GM12875 (cell line): Measurements from ENCODE around the gene ABHD16B.
A peak's percentile ranks its signal among the peaks of the same experiment; 100 is the strongest.
"Not testable (repeated sequence)": the region's sequence is repeated elsewhere in the genome, so short reads cannot be mapped to it uniquely, and the experiment has no call there.

Experiments
- H3K4me3 ChIP-seq: one replicate; pipeline ENCODE4 v1.5.1; 2011; ENCODE audit warnings: low read depth, low read length, control low read depth
- TF ChIP-seq, protein P1 (sequence below): IDR thresholded peaks from 2 replicates; pipeline ENCODE4 v1.5.1; 2011; ENCODE audit warnings: low read depth, mild to moderate bottlenecking, control low read depth, inconsistent platforms, low read length, moderate library complexity, borderline replicate concordance; ENCODE audit not compliant: insufficient read depth

The ABHD16B gene

GRCh38 chr20:63863798-63864544, 2.7 kb downstream of the ABHD16B start:
- TF ChIP-seq, protein P1, sequence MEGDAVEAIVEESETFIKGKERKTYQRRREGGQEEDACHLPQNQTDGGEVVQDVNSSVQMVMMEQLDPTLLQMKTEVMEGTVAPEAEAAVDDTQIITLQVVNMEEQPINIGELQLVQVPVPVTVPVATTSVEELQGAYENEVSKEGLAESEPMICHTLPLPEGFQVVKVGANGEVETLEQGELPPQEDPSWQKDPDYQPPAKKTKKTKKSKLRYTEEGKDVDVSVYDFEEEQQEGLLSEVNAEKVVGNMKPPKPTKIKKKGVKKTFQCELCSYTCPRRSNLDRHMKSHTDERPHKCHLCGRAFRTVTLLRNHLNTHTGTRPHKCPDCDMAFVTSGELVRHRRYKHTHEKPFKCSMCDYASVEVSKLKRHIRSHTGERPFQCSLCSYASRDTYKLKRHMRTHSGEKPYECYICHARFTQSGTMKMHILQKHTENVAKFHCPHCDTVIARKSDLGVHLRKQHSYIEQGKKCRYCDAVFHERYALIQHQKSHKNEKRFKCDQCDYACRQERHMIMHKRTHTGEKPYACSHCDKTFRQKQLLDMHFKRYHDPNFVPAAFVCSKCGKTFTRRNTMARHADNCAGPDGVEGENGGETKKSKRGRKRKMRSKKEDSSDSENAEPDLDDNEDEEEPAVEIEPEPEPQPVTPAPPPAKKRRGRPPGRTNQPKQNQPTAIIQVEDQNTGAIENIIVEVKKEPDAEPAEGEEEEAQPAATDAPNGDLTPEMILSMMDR, result peak; percentile 81
- peak overlapping the region; percentile 86 for H3K4me3 ChIP-seq

DNA sequence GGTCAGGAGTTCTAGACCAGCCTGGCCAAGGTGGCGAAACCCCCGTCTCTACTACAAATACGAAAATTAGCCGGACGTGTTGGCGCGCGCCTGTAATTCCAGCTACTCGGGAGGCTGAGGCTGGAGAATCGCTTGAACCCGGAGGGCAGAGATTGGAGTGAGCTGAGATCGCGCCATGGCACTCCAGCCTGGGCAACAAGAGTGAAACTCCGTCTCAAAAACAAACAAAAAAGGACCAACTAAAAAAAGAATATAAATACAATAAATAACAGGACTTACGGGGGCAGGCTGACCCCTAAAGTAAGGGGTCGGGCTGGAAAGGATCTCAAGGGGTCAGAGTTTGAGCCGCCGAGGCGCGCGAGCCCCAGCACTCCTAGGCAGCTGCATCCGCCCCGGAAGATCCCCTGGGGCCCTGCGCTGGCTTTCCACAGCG, 3.3 kb downstream of the ABHD16B start:
- TF ChIP-seq, protein P1, result no peak
- H3K4me3 ChIP-seq, result peak overlapping the region; percentile 86

GRCh38 chr20:63864978-63865640, 3.8 kb downstream of the ABHD16B start, which contains the start of gene TPD52L2:
Gene TPD52L2, plus strand, starts transcription at chr20:63865270. Its CDS starts 96 bp downstream, at chr20:63865366.
- TF ChIP-seq, protein P1, result no peak
- peak within 1 kb of the TSS; percentile 86 for H3K4me3 ChIP-seq

DNA sequence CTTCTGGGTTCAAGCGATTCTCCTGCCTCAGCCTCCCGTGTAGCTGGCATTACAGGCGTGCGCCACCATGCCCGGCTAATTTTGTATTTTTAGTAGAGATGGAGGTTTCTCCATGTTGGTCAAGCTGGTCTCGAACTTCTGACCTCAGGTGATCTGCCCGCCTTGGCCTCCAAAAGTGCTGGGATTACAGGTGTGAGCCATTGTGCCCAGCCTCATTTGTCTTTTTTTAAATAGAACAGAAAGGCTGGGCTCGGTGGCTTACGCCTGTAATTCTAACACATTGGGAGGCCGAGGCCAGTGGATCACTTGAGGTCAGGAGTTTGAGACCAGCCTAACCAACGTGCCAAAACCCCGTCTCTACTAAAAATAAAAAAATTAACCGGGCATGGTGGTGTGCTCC, 5.7 kb downstream of the ABHD16B start:
- not testable (repeated sequence) for H3K4me3 ChIP-seq

DNA sequence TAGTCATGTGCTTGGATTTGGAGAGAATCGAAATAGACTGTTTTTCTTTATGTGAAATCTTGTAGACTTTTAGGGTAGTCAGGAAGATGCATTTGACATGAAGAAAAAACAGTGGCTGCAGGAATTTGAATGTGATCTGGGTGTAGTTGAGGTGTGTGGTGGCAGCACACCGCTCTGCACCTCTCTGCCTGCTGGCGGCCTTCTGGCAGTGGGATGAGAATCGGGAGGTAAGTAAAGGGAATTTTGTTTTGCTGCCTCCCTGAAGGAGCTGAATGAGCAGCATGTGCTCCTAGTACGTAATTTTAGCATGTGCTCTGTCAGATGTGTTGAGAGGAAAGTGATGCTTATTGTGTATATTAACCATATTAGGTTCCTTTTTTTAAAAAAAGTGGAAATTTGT, 7.0 kb downstream of the ABHD16B start:
- TF ChIP-seq, protein P1, result no peak
- H3K4me3 ChIP-seq, result no peak overlapping the region

GRCh38 chr20:63873477-63873971, 12.2 kb downstream of the ABHD16B start:
- H3K4me3 ChIP-seq, result no peak overlapping the region
- TF ChIP-seq, protein P1, result no peak

DNA sequence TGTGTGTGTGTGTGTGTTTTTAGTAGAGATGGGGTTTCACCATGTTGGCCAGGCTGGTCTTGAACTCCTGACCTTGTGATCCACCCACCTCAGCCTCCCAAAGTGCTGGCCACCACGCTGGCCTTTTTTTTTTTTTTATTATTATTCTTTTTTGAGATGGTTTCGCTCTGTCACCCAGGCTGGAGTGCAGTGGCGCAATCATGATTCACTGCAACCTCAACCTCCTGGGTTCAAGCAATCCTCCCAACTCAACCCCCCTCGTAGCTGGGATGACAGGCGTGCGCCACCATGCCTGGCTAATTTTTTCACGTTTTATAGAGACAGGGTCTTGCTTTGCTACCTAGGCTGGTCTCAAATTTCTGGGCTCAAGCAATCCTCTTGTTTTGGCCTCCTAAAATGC, 12.9 kb downstream of the ABHD16B start:
- H3K4me3 ChIP-seq, result not testable (repeated sequence)

DNA sequence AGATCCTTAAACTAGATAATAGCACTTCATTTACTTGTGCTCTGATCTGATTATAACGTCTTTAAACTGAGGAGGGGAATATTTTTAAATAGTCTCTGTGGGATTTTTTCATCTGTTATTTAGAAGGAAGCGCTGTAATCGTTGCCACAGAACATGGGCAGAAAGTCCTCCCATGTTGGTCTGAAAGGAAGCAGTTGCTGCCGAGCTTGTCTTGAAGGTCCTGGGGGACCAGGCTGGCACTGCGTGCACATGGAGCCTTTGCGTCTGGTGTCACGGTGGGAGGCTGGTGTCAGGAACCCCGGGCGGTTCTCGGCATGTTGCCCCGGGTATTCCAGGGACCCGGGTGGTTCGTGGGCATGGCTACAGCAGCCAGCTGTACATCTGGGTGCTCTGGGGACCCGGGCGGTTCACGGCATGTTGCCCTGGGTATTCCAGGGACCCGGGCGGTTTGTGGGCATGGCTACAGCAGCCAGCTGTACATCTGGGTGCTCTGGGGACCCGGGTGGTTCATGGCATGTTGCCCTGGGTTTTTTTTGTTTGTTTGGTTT, 15.3 kb downstream of the ABHD16B start:
- TF ChIP-seq, protein P1, result no peak
- no peak overlapping the region for H3K4me3 ChIP-seq
